HEK293T (cell line): ENCODE measurements around the gene ZNRF3.

Source experiments
- BHLHE40 ChIP-seq: fragments of 450-650 bp; IDR thresholded peaks from 2 replicates; pipeline ENCODE4 v1.6.1; 2016; ENCODE audit warnings: mild to moderate bottlenecking, moderate library complexity, borderline replicate concordance
- ELF4 ChIP-seq: fragments of 450-650 bp; IDR thresholded peaks from 2 replicates; pipeline ENCODE4 v1.6.1; 2017; ENCODE audit warnings: antibody characterized with exemption
- SP1 ChIP-seq: fragments of 450-650 bp; IDR thresholded peaks from 2 replicates; pipeline ENCODE4 v1.6.1; 2017

- TF ChIP-seq SP1 (no peak), ELF4 (no peak), BHLHE40 (no peak)
Measured at GRCh38 chr22:29098296-29098695, 214.9 kb downstream of the ZNRF3 start.
